Measurements from ENCODE around the gene RIC8A.

The RIC8A gene

GRCh38 chr11:197741-198235, 9.7 kb upstream of the RIC8A start:
- no peak for TF ChIP-seq CTCF (conservative IDR thresholded peaks at IDR 0.05; ENCODE audit: low read length)
- H3K4me3 ChIP-seq (ENCODE audit: low read length), result no peak overlapping the region

GRCh38 chr11:198236-198806, 9.2 kb upstream of the RIC8A start:
- no peak for DNase-seq (ENCODE audit: low read depth)
- H3K4me3 ChIP-seq (ENCODE audit: low read length), result no peak overlapping the region

More at GRCh38 chr11:197741-198235, 9.7 kb upstream of the RIC8A start:
- no peak for DNase-seq (ENCODE audit: low read depth)

GRCh38 chr11:199004-199581, 8.4 kb upstream of the RIC8A start:
- DNase-seq (ENCODE audit: low read depth), result no peak
- no peak overlapping the region for H3K4me3 ChIP-seq (ENCODE audit: low read length)
- no peak for TF ChIP-seq CTCF (conservative IDR thresholded peaks at IDR 0.05; ENCODE audit: low read length)

More at GRCh38 chr11:198236-198806, 9.2 kb upstream of the RIC8A start:
- no peak for TF ChIP-seq CTCF (conservative IDR thresholded peaks at IDR 0.05; ENCODE audit: low read length)

GRCh38 chr11:199782-200181, 7.7 kb upstream of the RIC8A start:
- H3K4me3 ChIP-seq (ENCODE audit: low read length), result no peak overlapping the region
- no peak for DNase-seq (ENCODE audit: low read depth)
- TF ChIP-seq CTCF (conservative IDR thresholded peaks at IDR 0.05; ENCODE audit: low read length), result no peak

GRCh38 chr11:200224-201003, 7.1 kb upstream of the RIC8A start:
- no peak for DNase-seq (ENCODE audit: low read depth)
- no peak for TF ChIP-seq CTCF (conservative IDR thresholded peaks at IDR 0.05; ENCODE audit: low read length)
- no peak overlapping the region for H3K4me3 ChIP-seq (ENCODE audit: low read length)

- no peak overlapping the region for H3K4me3 ChIP-seq (ENCODE audit: low read length)
- DNase-seq (ENCODE audit: low read depth), result no peak
- TF ChIP-seq CTCF (conservative IDR thresholded peaks at IDR 0.05; ENCODE audit: low read length), result no peak
Measured at GRCh38 chr11:201966-202365, 5.5 kb upstream of the RIC8A start.
